ENCODE measurements around the gene GABRD. TPM values are rescaled to one million over a fixed set of nuclear protein-coding genes. Genes with fewer than 3 reads are reported as not detected.

GABRD gene
- total and polyA plus RNA-seq, 2 of the 13 experiments (the other 11 are each of a cell fraction or from before 2014, with no cell fraction given): not detected

DNA sequence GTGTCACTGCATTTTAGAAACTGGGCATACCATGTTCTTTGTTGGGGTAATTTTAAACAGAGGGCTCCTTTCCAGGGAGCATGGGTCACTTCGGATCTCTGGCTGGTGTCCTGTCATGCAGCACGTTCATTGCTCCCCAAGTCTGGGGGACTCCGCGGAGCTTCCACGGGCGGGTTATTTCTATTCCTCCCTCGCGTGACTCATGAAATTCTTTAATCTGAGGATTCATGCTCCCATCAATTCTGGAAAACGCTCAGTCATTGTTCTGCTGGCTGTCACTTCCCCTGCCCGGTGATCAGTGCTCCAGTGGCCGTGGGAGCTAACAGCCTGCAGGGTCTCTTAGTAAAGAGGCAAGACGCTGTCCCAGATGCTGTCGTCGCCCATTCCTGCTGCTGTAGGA, 43.6 kb upstream of the GABRD start:
- Histone ChIP-seq H3K4me2 (ENCODE audit: low read depth, low read length) (no peak overlapping the region), H3K27ac (ENCODE audit: extremely low read length, insufficient read depth, low read length) (no peak overlapping the region), H3K79me2 (ENCODE audit: insufficient read depth, low read length) (no peaks in the 10 kb centered on the region), H3K4me1 (ENCODE audit: insufficient read depth, low read length) (no peaks in the 10 kb centered on the region), H2AFZ (ENCODE audit: low read length) (no peak overlapping the region), H3K36me3 (replicated peaks in 1 of 2; ENCODE audit: control insufficient read depth in 1 of 2, insufficient read depth in 2 of 2, low read length in 2 of 2) (no peaks in the 10 kb centered on the region), H3K4me3 (replicated peaks in 1 of 3; ENCODE audit: insufficient read depth in 1 of 3, low read depth in 2 of 3, low read length in 3 of 3) (no peak overlapping the region), H3K9me3 (ENCODE audit: low read length) (no peaks in the 10 kb centered on the region), H3K9ac (ENCODE audit: insufficient read depth, low read depth, low read length) (no peak overlapping the region), H3K27me3 (ENCODE audit: control insufficient read depth in 1 of 2, insufficient read depth in 2 of 2, low read length in 2 of 2) (peaks cover 17 to 45% of the 10 kb centered on the region in 2 experiments; a peak in 4 of 5 replicates), H4K20me1 (ENCODE audit: insufficient read depth, low read length) (no peaks in the 10 kb centered on the region)
- no peak for TF ChIP-seq KDM4B (CRISPR knock-in tag; IDR thresholded peaks at IDR 0.05)
- peak; percentile 31; the same call in 1 of the 2 replicates for TF ChIP-seq NFE2L2 (IDR thresholded peaks at IDR 0.05; ENCODE audit: low read length)
- WGBS (ENCODE audit: low lambda C conversion rate): 56% methylated on average over 14 of the region's 14 CpGs
- ATAC-seq: no peak
- ChIA-PET POLR2A (no interaction called here), CTCF (ENCODE audit: low intra/inter-chr PET ratio, low total read pairs) (no interaction called here)
- DNase-seq (ENCODE audit: low spot score): no peak
- BruUV-seq (replicated peaks): no TSS peak
- intact Hi-C loops (cut with micrococcal nuclease; ENCODE audit: unreplicated experiment): no loop called here
- in situ Hi-C loops (cut with HindIII; ENCODE audit: extremely low pct_ligation_motif_present, low pct_unique_long_range_greater_than_20kb): no loop called here
- no peak for FAIRE-seq

- Histone ChIP-seq H2AFZ (ENCODE audit: low read length) (no peak overlapping the region), H3K36me3 (replicated peaks in 1 of 2; ENCODE audit: control insufficient read depth in 1 of 2, insufficient read depth in 2 of 2, low read length in 2 of 2) (no peaks in the 10 kb centered on the region), H3K27ac (ENCODE audit: extremely low read length, insufficient read depth, low read length) (no peak overlapping the region), H3K9ac (ENCODE audit: insufficient read depth, low read depth, low read length) (no peak overlapping the region), H3K4me2 (ENCODE audit: low read depth, low read length) (no peak overlapping the region), H3K27me3 (ENCODE audit: control insufficient read depth in 1 of 2, insufficient read depth in 2 of 2, low read length in 2 of 2) (peaks cover 17 to 45% of the 10 kb centered on the region in 2 experiments; a peak in 4 of 5 replicates), H3K4me1 (ENCODE audit: insufficient read depth, low read length) (no peaks in the 10 kb centered on the region), H4K20me1 (ENCODE audit: insufficient read depth, low read length) (no peaks in the 10 kb centered on the region), H3K79me2 (ENCODE audit: insufficient read depth, low read length) (no peaks in the 10 kb centered on the region), H3K4me3 (replicated peaks in 1 of 3; ENCODE audit: insufficient read depth in 1 of 3, low read depth in 2 of 3, low read length in 3 of 3) (no peak overlapping the region), H3K9me3 (ENCODE audit: low read length) (no peaks in the 10 kb centered on the region)
- CTCF ChIA-PET (ENCODE audit: low intra/inter-chr PET ratio, low total read pairs): no interaction called here
- in situ Hi-C loops (cut with HindIII; ENCODE audit: extremely low pct_ligation_motif_present, low pct_unique_long_range_greater_than_20kb): no loop called here
- FAIRE-seq: no peak
- 53% methylated on average over 6 of the region's 19 CpGs for WGBS (ENCODE audit: low lambda C conversion rate)
- ATAC-seq: no peak
- no peak for DNase-seq (ENCODE audit: low spot score)
- TF ChIP-seq ZNF510 (CRISPR knock-in tag; IDR thresholded peaks at IDR 0.05; ENCODE audit: low read depth) (no peak), THAP11 (CRISPR knock-in tag; IDR thresholded peaks at IDR 0.05) (no peak), ZFP36 (IDR thresholded peaks at IDR 0.05; ENCODE audit: borderline replicate concordance, low read depth, low read length, partially characterized antibody) (no peak), SAFB2 (CRISPR knock-in tag; IDR thresholded peaks at IDR 0.05; ENCODE audit: borderline replicate concordance, low read depth) (no peak), RFX3 (CRISPR knock-in tag; IDR thresholded peaks at IDR 0.05) (no peak), NRL (CRISPR knock-in tag; IDR thresholded peaks at IDR 0.05; ENCODE audit: borderline replicate concordance) (no peak), MTF1 (CRISPR knock-in tag; IDR thresholded peaks at IDR 0.05) (no peak), AHR (CRISPR knock-in tag; IDR thresholded peaks at IDR 0.05) (no peak), NFYB (CRISPR knock-in tag; IDR thresholded peaks at IDR 0.05) (no peak), ZNF432 (CRISPR knock-in tag; IDR thresholded peaks at IDR 0.05; ENCODE audit: borderline replicate concordance) (no peak), YEATS4 (CRISPR knock-in tag; IDR thresholded peaks at IDR 0.05; ENCODE audit: borderline replicate concordance) (no peak), ZFYVE20 (CRISPR knock-in tag; IDR thresholded peaks at IDR 0.05; ENCODE audit: borderline replicate concordance, low read depth) (no peak)
- TF ChIP-seq, protein P1, sequence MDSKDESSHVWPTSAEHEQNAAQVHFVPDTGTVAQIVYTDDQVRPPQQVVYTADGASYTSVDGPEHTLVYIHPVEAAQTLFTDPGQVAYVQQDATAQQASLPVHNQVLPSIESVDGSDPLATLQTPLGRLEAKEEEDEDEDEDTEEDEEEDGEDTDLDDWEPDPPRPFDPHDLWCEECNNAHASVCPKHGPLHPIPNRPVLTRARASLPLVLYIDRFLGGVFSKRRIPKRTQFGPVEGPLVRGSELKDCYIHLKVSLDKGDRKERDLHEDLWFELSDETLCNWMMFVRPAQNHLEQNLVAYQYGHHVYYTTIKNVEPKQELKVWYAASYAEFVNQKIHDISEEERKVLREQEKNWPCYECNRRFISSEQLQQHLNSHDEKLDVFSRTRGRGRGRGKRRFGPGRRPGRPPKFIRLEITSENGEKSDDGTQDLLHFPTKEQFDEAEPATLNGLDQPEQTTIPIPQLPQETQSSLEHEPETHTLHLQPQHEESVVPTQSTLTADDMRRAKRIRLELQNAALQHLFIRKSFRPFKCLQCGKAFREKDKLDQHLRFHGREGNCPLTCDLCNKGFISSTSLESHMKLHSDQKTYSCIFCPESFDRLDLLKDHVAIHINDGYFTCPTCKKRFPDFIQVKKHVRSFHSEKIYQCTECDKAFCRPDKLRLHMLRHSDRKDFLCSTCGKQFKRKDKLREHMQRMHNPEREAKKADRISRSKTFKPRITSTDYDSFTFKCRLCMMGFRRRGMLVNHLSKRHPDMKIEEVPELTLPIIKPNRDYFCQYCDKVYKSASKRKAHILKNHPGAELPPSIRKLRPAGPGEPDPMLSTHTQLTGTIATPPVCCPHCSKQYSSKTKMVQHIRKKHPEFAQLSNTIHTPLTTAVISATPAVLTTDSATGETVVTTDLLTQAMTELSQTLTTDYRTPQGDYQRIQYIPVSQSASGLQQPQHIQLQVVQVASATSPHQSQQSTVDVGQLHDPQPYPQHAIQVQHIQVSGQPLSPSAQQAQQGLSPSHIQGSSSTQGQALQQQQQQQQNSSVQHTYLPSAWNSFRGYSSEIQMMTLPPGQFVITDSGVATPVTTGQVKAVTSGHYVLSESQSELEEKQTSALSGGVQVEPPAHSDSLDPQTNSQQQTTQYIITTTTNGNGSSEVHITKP (CRISPR knock-in tag; IDR thresholded peaks at IDR 0.05; ENCODE audit: low read depth): no peak
- intact Hi-C loops (cut with micrococcal nuclease; ENCODE audit: unreplicated experiment): no loop called here
- POLR2A ChIA-PET: no interaction called here
- BruUV-seq (replicated peaks): no TSS peak
Measured at GRCh38 chr1:1976031-1976430, 43.1 kb upstream of the GABRD start.

Measured in HepG2 (cell line).